PC-9 (cell line): ENCODE measurements around the gene SMPD1. TPM values are rescaled to one million over a fixed set of nuclear protein-coding genes. Genes with fewer than 3 reads are reported as not detected.
A peak's percentile ranks its signal among the peaks of the same experiment; 100 is the strongest.
"Not testable (repeated sequence)": the region's sequence is repeated elsewhere in the genome, so short reads cannot be mapped to it uniquely, and the experiment has no call there.

ENCODE experiments used
- BruUV-seq: library from RNA; stranded (reverse); fragments of 400-500 nt; replicated peaks from 2 replicates; lab custom pipeline; 2021; lab: Mats Ljungman, UMichigan
- CTCF ChIA-PET: fragments of 300-600 bp; sonication (Branson Sonifier 250); formaldehyde crosslinking; loops from one replicate; lab custom pipeline; 2022; ENCODE audit warnings: antibody characterized with exemption; lab: Charles Lee
- POLR2A ChIA-PET: fragments of 300-600 bp; sonication (Branson Sonifier 250); formaldehyde crosslinking; loops from one replicate; lab custom pipeline; 2022; ENCODE audit warnings: antibody characterized with exemption; ENCODE audit not compliant: unreplicated experiment; lab: Charles Lee
- DNase-seq, 2 experiments: peaks; one replicate each; pipeline versions ENCODE4 v3.0.0 to v3.0.0-alpha.2; 2015 to 2022; ENCODE audit warnings: mixed read lengths in 1 of 2
- H2AFZ ChIP-seq: fragments of 200-600 bp; sonication (generic); 2 replicates; pipeline ENCODE4 v1.8.1; 2017; ENCODE audit warnings: antibody characterized with exemption
- H3F3A ChIP-seq: fragments of 200-600 bp; sonication (generic); 2 replicates; pipeline ENCODE4 v1.8.1; 2017; ENCODE audit warnings: antibody characterized with exemption, mild to moderate bottlenecking, low read depth; ENCODE audit not compliant: insufficient read depth
- H3K27ac ChIP-seq: fragments of 200-600 bp; sonication (generic); 2 replicates; pipeline ENCODE4 v1.6.1; 2016; ENCODE audit warnings: mixed run types
- H3K27me3 ChIP-seq: fragments of 200-600 bp; sonication (generic); 2 replicates; pipeline ENCODE4 v1.6.1; 2016; ENCODE audit warnings: low read depth, mixed run types; ENCODE audit not compliant: insufficient read depth
- H3K36me3 ChIP-seq: fragments of 200-600 bp; sonication (generic); 2 replicates; pipeline ENCODE4 v1.6.1; 2016; ENCODE audit warnings: low read depth, mixed run types
- H3K4me1 ChIP-seq: fragments of 200-600 bp; sonication (generic); replicated peaks from 2 replicates; pipeline ENCODE4 v1.6.1; 2016; ENCODE audit warnings: mixed run types; ENCODE audit not compliant: insufficient read depth
- H3K4me2 ChIP-seq: fragments of 200-600 bp; sonication (generic); 2 replicates; pipeline ENCODE4 v1.6.1; 2017; ENCODE audit warnings: mixed run types
- H3K4me3 ChIP-seq: fragments of 200-600 bp; sonication (generic); 2 replicates; pipeline ENCODE4 v1.6.1; 2016; ENCODE audit warnings: mixed run types
- H3K79me2 ChIP-seq: fragments of 200-600 bp; sonication (generic); 2 replicates; pipeline ENCODE4 v1.6.1; 2017; ENCODE audit warnings: low read depth, mixed run types
- H3K9me2 ChIP-seq: fragments of 200-600 bp; sonication (generic); 2 replicates; pipeline ENCODE4 v1.8.1; 2017; ENCODE audit warnings: mild to moderate bottlenecking; ENCODE audit not compliant: insufficient read depth
- H3K9me3 ChIP-seq: fragments of 200-600 bp; sonication (generic); 2 replicates; pipeline ENCODE4 v1.8.1; 2016; ENCODE audit warnings: low read depth; ENCODE audit not compliant: insufficient read depth
- H4K20me1 ChIP-seq: fragments of 200-600 bp; sonication (generic); 2 replicates; pipeline ENCODE4 v1.8.1; 2017; ENCODE audit not compliant: insufficient read depth
- EZH2 ChIP-seq: fragments of 200-600 bp; sonication (generic); IDR thresholded peaks from 2 replicates; pipeline ENCODE4 v1.8.0; 2017; ENCODE audit warnings: antibody characterized with exemption, low read depth
- intact Hi-C: fragments of 100-400 bp; cut with micrococcal nuclease; formaldehyde crosslinking; loops from one replicate; pipeline ENCODE4 v1.10.0; 2022; ENCODE audit not compliant: unreplicated experiment
- total RNA-seq: library from RNA; stranded (reverse); gene quantifications from 2 replicates; pipeline ENCODE4 v1.2.3, GENCODE V29; 2021
- TF ChIP-seq, protein P1 (sequence below): fragments of 200-600 bp; sonication (generic); conservative IDR thresholded peaks from 2 replicates; pipeline ENCODE4 v1.6.1; 2017; ENCODE audit warnings: mixed run types, antibody characterized with exemption, mild to moderate bottlenecking, moderate library complexity

SMPD1 gene
- total RNA-seq, 1 experiment from 2014 or later, result 7.2 TPM

DNA sequence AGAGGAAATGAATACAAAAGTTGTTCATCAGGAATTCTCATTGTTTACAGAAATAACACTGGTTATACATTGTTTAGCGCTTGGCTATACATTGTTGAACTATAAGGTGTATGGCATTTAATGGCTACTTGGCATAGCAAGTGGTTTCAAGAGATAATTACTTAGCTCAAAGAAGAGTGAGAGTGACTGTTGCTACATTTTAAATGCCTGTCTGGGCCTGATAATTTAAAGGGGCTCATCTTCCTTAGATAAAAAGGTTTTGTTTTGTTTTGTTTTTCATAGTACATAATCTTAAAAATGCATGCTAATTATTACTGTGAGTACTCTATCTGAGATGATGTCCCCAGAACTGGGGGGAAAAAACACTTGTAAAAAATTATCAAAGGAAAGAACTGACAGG lies 1.5 kb upstream of the SMPD1 start:
- H3K9me3 ChIP-seq, result no peaks in the 10 kb centered on the region

DNA sequence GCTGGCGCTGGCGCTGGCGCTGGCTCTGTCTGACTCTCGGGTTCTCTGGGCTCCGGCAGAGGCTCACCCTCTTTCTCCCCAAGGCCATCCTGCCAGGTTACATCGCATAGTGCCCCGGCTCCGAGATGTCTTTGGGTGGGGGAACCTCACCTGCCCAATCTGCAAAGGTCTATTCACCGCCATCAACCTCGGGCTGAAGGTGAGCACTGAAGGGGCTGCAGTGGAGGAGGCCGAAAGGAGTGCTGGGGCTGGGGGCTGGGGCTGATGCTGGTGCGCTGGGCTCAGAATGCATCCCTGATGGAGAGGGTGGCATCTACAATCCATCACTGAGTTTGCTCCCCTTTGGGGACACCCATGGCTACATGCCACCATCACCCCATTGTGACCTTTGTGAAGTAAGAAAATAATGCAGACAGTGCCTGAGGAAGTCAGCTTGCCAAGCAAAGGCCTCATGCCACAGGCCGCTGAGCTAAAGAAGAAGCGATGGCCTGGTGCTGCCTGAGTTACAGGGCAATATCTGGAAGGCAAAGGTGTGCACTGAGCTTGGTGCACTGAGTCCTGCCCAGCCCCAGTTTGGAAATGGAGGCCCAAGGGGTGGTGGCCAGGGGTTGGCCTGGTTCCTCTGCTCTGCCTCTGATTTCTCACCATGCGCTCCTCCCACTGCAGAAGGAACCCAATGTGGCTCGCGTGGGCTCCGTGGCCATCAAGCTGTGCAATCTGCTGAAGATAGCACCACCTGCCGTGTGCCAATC lies 620 bp downstream of the SMPD1 start:
- Histone ChIP-seq H3K9me3 (no peaks in the 10 kb centered on the region), H3K4me3 (peak overlapping the region; percentile 66), H3F3A (peaks cover 4% of the 10 kb centered on the region; the same call in 1 of the 2 replicates), H3K4me1 (peaks cover 7% of the 10 kb centered on the region; the same call in 1 of the 2 replicates), H3K27ac (no peak overlapping the region), H2AFZ (peak overlapping the region; percentile 85), H4K20me1 (no peaks in the 10 kb centered on the region), H3K79me2 (no peaks in the 10 kb centered on the region), H3K36me3 (no peaks in the 10 kb centered on the region), H3K9me2 (no peaks in the 10 kb centered on the region), H3K4me2 (peak overlapping the region; percentile 82), H3K27me3 (no peaks in the 10 kb centered on the region)
- ChIA-PET CTCF (interaction anchor here (1.0 kb wide), 1 partner anchor 53 kb away, joined by 8 read pairs; no protein-coding TSS in a partner anchor), POLR2A (interaction anchor here (0.6 kb wide), 2 partner anchors 69 to 1526 kb away, joined by 3 read pairs; no protein-coding TSS in a partner anchor)
- TF ChIP-seq EZH2, result no peak
- TF ChIP-seq, protein P1, sequence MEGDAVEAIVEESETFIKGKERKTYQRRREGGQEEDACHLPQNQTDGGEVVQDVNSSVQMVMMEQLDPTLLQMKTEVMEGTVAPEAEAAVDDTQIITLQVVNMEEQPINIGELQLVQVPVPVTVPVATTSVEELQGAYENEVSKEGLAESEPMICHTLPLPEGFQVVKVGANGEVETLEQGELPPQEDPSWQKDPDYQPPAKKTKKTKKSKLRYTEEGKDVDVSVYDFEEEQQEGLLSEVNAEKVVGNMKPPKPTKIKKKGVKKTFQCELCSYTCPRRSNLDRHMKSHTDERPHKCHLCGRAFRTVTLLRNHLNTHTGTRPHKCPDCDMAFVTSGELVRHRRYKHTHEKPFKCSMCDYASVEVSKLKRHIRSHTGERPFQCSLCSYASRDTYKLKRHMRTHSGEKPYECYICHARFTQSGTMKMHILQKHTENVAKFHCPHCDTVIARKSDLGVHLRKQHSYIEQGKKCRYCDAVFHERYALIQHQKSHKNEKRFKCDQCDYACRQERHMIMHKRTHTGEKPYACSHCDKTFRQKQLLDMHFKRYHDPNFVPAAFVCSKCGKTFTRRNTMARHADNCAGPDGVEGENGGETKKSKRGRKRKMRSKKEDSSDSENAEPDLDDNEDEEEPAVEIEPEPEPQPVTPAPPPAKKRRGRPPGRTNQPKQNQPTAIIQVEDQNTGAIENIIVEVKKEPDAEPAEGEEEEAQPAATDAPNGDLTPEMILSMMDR, result no peak
- DNase-seq, result no peak
- BruUV-seq, result TSS peak; percentile 36
- intact Hi-C loops, result loop anchor here (2.0 to 5.0 kb wide), 3 partner anchors 90 to 291 kb away; partner anchors contain the start of genes ARFIP2, ILK, MRPL17 and RRP8

More for the DNA sequence above, 1.5 kb upstream of the SMPD1 start:
- Histone ChIP-seq H3K27me3 (no peaks in the 10 kb centered on the region), H3K4me3 (no peak overlapping the region), H3K4me2 (no peak overlapping the region), H3K9me2 (no peaks in the 10 kb centered on the region), H3K36me3 (no peaks in the 10 kb centered on the region), H3K79me2 (no peaks in the 10 kb centered on the region), H3F3A (peaks cover 4% of the 10 kb centered on the region; the same call in 1 of the 2 replicates), H3K27ac (no peak overlapping the region), H4K20me1 (no peaks in the 10 kb centered on the region), H2AFZ (no peak overlapping the region), H3K4me1 (peaks cover 7% of the 10 kb centered on the region; the same call in 1 of the 2 replicates)
- intact Hi-C loops, result loop anchor here (2.0 kb wide), 1 partner anchor 44 kb away; no protein-coding TSS in a partner anchor
- TF ChIP-seq EZH2, result no peak
- TF ChIP-seq, protein P1, result no peak
- POLR2A ChIA-PET, result no interaction called here
- CTCF ChIA-PET, result no interaction called here
- no peak for DNase-seq
- no TSS peak for BruUV-seq

DNA sequence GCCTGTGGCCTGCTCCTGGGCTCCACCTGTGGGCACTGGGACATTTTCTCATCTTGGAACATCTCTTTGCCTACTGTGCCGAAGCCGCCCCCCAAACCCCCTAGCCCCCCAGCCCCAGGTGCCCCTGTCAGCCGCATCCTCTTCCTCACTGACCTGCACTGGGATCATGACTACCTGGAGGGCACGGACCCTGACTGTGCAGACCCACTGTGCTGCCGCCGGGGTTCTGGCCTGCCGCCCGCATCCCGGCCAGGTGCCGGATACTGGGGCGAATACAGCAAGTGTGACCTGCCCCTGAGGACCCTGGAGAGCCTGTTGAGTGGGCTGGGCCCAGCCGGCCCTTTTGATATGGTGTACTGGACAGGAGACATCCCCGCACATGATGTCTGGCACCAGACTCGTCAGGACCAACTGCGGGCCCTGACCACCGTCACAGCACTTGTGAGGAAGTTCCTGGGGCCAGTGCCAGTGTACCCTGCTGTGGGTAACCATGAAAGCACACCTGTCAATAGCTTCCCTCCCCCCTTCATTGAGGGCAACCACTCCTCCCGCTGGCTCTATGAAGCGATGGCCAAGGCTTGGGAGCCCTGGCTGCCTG lies 1.4 kb downstream of the SMPD1 start:
- H3K27ac ChIP-seq, result no peak overlapping the region
- no peak overlapping the region for H2AFZ ChIP-seq
- no peak overlapping the region for H3K4me3 ChIP-seq
- TF ChIP-seq, protein P1, result no peak
- TF ChIP-seq EZH2, result no peak
- no peaks in the 10 kb centered on the region for H3K9me3 ChIP-seq
- POLR2A ChIA-PET, result no interaction called here
- CTCF ChIA-PET, result no interaction called here
- H3K36me3 ChIP-seq, result no peaks in the 10 kb centered on the region
- intact Hi-C loops, result loop anchor here (2.0 to 5.0 kb wide), 3 partner anchors 89 to 291 kb away; partner anchors contain the start of genes ARFIP2, ILK, MRPL17 and RRP8
- H3K9me2 ChIP-seq, result no peaks in the 10 kb centered on the region
- H3K27me3 ChIP-seq, result no peaks in the 10 kb centered on the region
- H3K79me2 ChIP-seq, result no peaks in the 10 kb centered on the region
- no peaks in the 10 kb centered on the region for H4K20me1 ChIP-seq
- H3K4me2 ChIP-seq, result no peak overlapping the region
- peaks cover 4% of the 10 kb centered on the region; the same call in 1 of the 2 replicates for H3F3A ChIP-seq
- BruUV-seq, result no TSS peak
- no peak for DNase-seq
- H3K4me1 ChIP-seq, result peaks cover 7% of the 10 kb centered on the region; the same call in 1 of the 2 replicates

DNA sequence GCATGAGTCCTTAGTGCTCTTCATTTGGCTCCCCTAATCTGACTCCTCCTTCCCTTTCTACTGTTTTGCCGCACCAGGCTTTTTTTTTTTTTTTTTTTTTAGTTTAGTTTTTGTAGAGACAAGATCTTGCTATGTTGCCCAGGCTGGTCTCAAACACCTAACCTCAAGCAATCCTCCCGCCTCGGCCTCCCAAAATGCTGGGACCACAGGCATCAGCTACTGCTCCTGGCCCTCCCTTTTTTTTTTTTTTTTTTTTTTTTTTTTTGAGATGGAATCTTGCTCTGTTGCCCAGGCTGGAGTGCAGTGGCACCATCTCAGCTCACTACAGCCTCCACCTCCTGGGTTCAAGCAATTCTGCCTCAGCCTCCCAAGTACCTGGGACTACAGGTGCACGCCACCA lies 2.0 kb downstream of the SMPD1 start:
- BruUV-seq, H3F3A ChIP-seq, H3K79me2 ChIP-seq, CTCF ChIA-PET, H3K4me2 ChIP-seq, H3K9me3 ChIP-seq, H3K27me3 ChIP-seq, H2AFZ ChIP-seq, H3K27ac ChIP-seq, POLR2A ChIA-PET, H3K9me2 ChIP-seq, H3K36me3 ChIP-seq, H3K4me3 ChIP-seq, DNase-seq, H4K20me1 ChIP-seq: not testable (repeated sequence)
- intact Hi-C loops, result loop anchor here (5.0 kb wide), 2 partner anchors 210 to 290 kb away; partner anchors contain the start of genes ILK, MRPL17 and RRP8
- peaks cover 11% of the 10 kb centered on the region for H3K4me1 ChIP-seq
